Kidney epithelial cell (primary cell): ENCODE measurements around the gene GSTM2. TPM values are rescaled to one million over a fixed set of nuclear protein-coding genes. Genes with fewer than 3 reads are reported as not detected.

ENCODE experiments used
- DNase-seq: peaks from one replicate; pipeline ENCODE4 v3.0.0-alpha.2; 2010; ENCODE audit warnings: low read depth
- H3K27me3 ChIP-seq: 2 replicates; pipeline ENCODE4 v1.6.0; 2011; ENCODE audit warnings: low read length; ENCODE audit not compliant: control insufficient read depth, insufficient read depth
- H3K36me3 ChIP-seq: 2 replicates; pipeline ENCODE4 v1.5.1; 2011; ENCODE audit warnings: low read length; ENCODE audit not compliant: control insufficient read depth, insufficient read depth
- H3K4me3 ChIP-seq: 2 replicates; pipeline ENCODE4 v1.5.1; 2011; ENCODE audit warnings: low read depth, mild to moderate bottlenecking, control low read depth, low read length
- CTCF ChIP-seq: IDR thresholded peaks from 2 replicates; pipeline ENCODE4 v1.5.1; 2011; ENCODE audit warnings: mild to moderate bottlenecking, moderate library complexity, low read length, control low read depth, inconsistent platforms; ENCODE audit not compliant: insufficient read depth, poor library complexity, severe bottlenecking
- total RNA-seq: library from RNA; depleted of rRNA; stranded (reverse); fragments of >200 nt; gene quantifications from 2 replicates; pipeline ENCODE4 v1.2.3, GENCODE V29; 2015

GSTM2 gene
- total RNA-seq, 1 donor from 2014 or later = 3.8 TPM

- no peaks in the 10 kb centered on the region for H3K27me3 ChIP-seq
- no peaks in the 10 kb centered on the region for H3K36me3 ChIP-seq
- H3K4me3 ChIP-seq = no peak overlapping the region
- no peak for DNase-seq
- no peak for TF ChIP-seq CTCF
Measured at GRCh38 chr1:109654519-109654918, 13.3 kb upstream of the GSTM2 start.

GRCh38 chr1:109655615-109656519 lies 12.0 kb upstream of the GSTM2 start, which contains the start of gene GSTM4:
Gene GSTM4 (plus strand): TSS chr1:109656099. CDS start chr1:109656390, 291 bp downstream.
- H3K4me3 ChIP-seq = peak within 1 kb of the TSS; percentile 69
- H3K27me3 ChIP-seq = no peaks in the 10 kb centered on the region
- no peak for DNase-seq
- no peaks in the 10 kb centered on the region for H3K36me3 ChIP-seq
- no peak for TF ChIP-seq CTCF

- Histone ChIP-seq H3K36me3 (no peaks in the 10 kb centered on the region), H3K27me3 (no peaks in the 10 kb centered on the region), H3K4me3 (no peak overlapping the region)
- TF ChIP-seq CTCF = no peak
- no peak for DNase-seq
Measured at GRCh38 chr1:109657395-109657794, 10.5 kb upstream of the GSTM2 start.

GRCh38 chr1:109657970-109658369 lies 9.9 kb upstream of the GSTM2 start:
- Histone ChIP-seq H3K27me3 (no peaks in the 10 kb centered on the region), H3K36me3 (no peaks in the 10 kb centered on the region), H3K4me3 (no peak overlapping the region)
- no peak for TF ChIP-seq CTCF
- DNase-seq = no peak

GRCh38 chr1:109658533-109659042 lies 9.3 kb upstream of the GSTM2 start:
- H3K4me3 ChIP-seq = no peak overlapping the region
- no peaks in the 10 kb centered on the region for H3K27me3 ChIP-seq
- TF ChIP-seq CTCF = no peak
- no peak for DNase-seq
- no peaks in the 10 kb centered on the region for H3K36me3 ChIP-seq
